NOMO-1 (cell line): ENCODE measurements around the gene SLC35E4.

Experiments
- DNase-seq, 2 experiments: peaks; one replicate each; lab custom pipeline; 2025; ENCODE audit not compliant: unreplicated experiment in 2 of 2; lab: John Stamatoyannopoulos, UW

SLC35E4 gene

DNA sequence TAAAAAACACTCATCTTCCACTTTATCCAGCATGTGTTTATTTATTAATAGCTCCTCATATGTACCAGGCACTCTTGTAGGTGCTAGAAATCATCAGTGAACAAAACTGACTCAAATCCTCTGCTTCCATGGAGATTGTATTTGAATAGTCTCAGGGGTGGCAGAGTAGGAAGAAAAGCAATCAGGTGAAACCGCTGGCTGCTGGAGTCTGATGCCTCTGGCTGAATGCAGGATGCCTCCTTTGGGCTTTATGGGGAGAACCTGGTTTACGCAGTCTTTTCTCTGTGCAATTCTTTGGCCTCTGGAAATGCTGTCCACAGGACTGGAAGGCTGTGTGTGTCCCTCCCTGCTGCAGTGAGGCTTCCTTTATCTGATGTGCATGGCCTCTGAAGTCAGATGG, 46.2 kb downstream of the SLC35E4 start:
- no peak for DNase-seq

DNA sequence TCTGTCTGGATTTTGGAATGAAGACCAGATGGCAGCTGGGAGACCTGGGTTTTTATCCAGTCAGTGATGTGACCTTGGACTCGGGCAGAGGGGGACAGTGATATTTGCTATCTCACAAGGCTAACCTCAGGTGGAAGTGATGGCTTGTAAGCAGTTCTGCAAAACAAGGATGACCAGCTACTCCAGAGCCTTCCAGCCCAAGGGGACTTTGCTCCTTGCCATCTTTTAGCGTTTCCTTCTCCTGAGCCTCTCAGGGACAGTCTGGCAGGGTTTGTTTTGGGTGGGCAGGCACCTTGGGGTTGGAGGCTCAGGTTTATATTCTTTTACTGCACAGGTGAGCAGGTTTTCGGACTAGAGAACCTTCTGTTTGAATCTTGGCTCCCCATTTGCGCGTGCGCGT, 49.6 kb downstream of the SLC35E4 start:
- DNase-seq, result no peak

DNA sequence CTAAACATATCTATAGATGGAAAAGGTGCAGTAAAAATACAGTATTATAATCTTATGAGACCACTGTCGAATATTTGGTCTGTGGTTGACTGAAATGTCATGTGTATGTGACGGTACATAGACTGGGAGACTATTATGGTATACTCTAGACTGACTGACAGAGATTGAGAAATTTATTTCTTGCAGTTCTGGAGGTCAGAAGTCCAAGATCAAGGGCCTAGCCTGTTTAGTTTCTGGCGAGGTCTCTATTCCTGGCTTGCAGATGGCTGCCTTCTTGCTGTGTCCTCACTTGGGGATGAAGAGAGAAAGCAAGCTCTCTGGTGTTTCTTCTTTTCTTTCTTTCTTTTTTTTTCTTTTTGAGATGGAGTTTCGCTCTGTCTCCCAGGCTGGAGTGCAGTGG, 51.8 kb downstream of the SLC35E4 start:
- DNase-seq, result no peak

DNA sequence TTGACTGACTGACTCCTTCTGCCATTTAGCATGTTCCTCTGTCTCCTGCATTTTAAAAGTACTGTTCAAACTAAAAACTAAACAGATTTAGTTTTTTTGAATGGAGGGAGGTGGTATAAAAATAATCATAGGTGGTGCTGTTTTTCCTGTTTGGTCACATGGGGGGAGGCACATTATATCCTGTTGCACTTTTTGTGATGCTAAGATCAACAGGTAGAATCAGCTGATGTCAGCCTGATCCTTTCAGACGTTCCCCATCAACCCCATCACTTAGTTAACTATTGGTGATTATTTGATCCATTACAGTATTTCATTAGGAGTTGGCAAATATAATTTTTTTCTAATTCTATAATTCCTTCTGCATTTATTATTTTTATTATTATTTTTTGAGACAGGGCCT, 54.0 kb downstream of the SLC35E4 start:
- no peak for DNase-seq

DNA sequence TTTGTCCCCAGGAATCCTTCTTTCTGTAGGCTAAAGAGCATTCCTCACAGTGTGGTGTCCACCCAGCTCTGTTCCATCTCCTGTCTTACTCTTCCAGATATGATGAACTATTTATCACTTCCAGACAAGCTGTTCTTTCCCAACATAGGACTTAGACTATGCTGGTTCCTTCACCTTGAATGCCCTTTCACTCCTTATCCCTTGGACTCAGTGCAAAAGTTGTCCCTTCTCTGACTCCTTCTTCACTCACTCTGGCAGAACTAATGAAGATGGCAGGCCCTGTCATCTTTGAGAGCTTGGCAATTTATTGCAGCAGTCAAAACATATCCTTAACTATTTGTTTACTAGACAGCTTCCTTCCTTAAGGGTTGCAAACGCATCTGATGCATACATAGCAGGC, 55.6 kb downstream of the SLC35E4 start:
- DNase-seq, result no peak

DNA sequence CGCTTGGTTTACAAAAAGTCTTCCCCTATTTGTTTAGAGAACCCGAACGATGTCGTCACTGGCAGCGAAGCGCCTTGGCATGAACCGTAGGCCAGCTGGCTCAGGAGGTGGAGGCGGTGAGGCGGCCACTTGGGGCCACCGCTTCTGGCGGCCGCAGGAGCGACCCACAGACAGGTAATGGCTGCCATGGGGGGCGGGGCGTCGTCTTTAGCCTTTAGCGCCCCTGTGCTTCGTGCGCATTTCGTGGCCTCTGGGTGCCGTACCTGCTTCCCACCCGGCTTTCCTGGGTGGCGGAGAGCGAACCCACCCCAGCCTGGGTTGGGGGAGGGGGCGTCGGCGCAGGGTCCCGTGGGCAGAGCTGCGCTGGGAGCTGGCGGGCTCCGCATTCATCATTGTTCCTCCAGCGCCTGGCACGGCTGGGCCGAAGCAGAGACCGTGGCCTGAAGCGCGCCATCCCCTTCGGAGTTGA, 58.6 kb downstream of the SLC35E4 start:
- DNase-seq, result peak; percentile 48 to 52

DNA sequence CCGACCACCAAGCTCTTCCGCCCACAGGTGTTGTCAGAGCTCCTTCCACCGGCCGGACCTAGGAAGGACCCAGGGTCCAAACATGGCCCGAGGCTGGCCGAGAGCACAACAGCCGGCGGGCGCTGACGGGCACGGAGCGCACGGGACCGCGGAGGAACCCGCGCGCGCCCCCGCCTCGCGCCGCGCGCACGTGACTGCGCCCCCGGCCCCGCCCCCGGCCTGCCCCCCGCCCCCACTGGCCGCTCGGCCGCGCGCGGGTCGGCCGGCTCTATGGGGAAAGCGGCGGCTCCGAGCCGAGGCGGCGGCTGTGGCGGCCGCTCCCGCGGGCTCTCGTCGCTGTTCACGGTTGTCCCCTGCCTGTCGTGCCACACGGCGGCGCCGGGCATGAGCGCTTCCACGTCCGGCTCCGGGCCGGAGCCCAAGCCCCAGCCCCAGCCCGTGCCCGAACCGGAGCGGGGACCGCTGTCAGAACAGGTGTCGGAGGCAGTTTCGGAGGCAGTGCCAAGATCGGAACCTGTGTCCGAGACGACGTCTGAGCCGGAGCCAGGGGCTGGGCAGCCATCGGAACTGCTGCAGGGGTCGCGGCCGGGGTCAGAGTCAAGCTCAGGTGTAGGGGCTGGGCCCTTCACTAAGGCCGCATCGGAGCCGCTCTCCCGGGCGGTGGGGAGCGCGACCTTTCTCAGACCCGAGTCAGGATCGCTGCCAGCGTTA, 59.2 kb downstream of the SLC35E4 start, which contains the start of gene OSBP2:
OSBP2 (plus strand) TSS at position 235 of the 711 bp plus-strand sequence; CDS start at position 271, 36 bp downstream.
- peak; percentile 15 to 24 for DNase-seq

DNA sequence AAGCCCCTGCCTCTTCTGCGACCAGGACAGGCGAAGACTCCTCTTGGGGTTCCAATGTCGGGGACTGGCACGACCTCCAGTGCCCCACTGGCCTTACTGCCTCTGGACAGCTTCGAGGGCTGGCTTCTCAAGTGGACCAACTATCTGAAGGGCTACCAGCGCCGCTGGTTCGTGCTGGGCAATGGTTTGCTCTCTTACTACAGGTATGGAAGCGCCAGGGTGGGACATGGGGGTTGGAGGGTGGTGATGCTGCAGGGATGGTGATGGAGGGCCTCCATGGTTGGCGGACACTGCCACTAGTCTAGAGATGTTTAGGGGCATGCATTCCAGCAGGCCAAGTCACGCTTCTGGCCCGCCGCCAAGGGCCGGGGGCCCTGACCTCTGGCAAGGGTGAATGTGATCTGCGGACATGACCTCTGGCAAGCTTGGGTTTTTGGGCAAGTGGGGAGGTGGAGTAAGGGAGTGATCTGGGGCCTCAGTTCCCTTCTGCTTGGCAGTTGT, 59.8 kb downstream of the SLC35E4 start:
- no peak for DNase-seq

DNA sequence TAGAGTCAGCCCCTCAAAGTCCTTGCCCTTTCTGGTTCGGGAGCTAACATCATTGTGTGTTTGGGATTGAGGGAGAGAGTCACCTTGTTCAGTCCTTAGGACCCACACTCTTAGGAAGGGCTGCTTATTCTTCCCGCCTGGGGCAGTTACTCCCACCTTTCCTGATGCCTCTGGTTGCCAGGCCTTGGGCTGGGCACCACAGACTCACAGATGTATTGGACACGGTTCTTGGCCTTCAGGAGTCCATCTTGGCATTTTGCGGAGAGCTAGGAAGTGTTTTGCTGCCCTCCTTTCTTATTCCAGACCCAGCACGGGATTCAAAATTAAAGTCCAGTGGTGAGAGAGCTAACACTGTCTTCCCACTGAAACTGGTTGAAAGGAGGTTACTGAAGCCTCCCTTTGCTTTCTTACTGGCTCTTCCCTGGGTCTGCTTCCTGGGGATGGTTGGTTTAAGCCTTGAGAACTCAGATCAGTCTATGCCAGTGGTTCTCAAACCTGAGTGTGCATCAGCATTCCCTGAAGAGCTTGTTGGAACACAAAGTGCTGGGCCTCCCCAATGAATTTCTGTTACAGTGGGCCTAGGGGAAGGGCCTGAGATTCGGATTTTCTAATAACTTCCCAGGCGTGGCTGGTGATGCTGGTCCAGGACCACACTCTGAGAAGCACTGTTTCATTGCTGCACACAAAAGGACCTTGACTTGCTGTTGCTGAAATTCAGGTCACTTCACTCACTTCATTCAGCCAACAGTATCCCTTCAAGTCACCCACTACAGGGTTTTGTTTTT, 60.5 kb downstream of the SLC35E4 start:
- DNase-seq, result no peak
